Middle frontal gyrus (tissue), 1 donor: ENCODE results near the gene C2orf72.
"Not testable (repeated sequence)": the region's sequence is repeated elsewhere in the genome, so short reads cannot be mapped to it uniquely, and the experiment has no call there.

ENCODE experiments used
- DNase-seq: peaks from one replicate; pipeline ENCODE4 v3.0.0-alpha.2; 2015; ENCODE audit warnings: low spot score; ENCODE audit errors: extremely low spot score

C2orf72 gene

DNA sequence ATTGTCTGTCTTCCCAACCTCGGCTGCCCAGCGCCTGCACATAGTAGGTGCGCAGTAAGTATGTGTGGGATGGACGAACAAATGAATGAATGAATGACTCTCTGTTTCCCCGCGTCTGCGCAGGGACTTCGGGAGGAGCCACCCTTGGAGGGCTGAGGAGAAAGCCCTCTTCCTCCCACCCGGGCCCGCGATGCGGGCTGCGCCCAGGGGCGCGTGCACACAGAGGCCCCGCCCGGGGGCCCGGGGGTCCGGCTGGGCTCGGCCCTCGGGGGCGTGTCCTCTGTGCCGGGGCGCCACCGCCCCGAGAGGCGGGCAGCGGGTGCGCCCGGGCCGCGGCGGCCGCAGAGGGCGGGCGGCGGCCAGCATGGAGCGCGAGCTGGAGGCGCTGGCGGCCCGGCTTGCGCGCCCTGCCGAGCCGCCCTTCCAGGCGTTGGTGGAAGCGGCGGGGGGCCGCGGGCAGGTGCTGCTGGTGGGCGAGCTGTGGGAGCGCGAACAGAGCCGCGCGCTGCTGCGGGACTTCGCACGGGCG lies at the start of gene C2orf72:
Gene C2orf72, plus strand, starts transcription at position 322 of the 529 bp plus-strand sequence. Its CDS starts 43 bp downstream, at position 365.
- no peak for DNase-seq

DNA sequence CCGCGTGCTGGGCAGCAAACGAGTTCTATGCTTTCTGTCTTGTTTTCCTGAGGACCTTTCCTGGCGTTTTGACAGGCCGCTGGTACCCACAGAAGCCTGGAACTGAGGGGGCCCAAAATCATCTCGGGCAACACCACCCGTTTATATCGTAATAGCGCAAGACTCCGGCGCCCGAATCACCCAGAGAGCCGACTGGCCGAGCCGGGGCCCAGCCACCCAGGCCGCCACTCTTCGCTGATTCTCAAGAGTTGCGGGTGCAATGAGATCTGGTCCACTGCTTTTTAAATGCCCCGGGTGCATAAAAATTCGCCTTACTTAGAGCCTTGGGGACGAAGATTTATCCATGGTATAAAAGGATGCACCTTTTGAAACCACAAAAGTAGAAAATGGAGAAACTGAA lies 47.6 kb upstream of the C2orf72 start:
- DNase-seq: no peak

DNA sequence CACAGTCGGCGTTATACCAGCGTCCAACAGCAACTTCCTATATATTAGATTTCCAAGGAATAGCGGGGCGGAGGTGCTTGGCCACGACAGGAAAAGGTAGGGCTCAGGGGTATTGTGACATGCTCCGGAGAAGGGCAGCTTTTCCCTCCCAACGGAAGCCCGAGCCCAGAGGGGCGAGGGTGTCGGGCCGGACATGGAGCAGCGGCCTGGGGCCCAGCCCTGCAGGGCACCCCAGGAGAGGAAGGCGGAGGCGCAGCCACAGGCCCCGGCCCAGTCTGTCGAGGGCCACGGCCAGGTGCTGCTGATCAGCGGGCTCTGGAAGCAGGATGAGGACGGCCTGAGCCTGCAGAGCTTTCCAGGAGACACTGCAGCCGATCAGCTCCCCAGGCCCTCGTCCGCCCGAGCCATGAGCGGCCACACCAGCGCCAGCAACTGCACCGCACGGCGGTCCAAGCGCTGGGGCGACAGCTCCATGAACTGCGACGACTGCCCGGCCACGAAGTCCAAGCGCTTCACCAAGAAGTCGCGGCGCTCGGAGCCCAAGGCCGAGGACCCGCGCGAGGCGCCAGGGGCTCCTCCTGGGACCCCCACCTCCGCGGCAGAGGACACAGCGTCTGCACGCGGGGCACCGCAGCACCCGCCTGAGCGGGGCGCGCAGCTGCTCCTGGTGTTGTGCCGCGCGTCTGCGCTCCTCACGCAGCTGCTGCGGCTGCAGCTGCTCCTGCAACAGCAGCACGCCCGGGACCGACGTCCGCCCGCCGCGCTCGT lies 47.0 kb upstream of the C2orf72 start:
- no peak for DNase-seq

DNA sequence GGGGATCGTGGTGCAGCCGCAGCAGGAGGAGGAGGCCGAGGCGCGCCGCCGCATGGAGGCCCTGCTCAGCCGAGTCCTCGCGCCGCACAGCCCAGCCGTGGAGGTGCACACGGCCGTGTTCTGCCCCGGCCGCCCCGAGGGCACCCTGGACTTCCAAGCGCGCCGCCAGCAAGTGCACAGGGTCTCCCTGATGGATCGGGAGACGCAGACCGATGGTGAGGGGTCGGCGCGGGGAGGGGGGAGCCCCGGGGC lies 46.5 kb upstream of the C2orf72 start:
- no peak for DNase-seq

DNA sequence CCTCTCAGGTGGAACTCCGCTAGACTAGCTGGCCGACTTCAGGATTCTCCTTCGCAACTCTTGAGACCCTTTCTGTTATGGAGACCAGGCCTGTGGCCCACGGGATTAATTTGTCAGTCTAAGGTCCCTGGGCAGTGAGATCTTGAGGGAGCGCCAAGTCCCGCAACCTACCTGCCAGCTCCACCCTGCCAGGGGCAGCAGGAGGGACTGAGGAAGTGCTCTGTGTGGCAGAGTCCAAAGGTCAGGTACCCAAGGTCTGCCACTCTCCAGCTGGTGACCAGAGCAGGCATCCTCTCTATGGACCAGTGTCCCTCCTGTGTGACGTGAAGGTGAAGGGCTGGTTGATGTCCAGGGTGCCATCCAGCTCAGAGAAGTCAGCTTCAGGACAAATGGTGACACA lies 45.7 kb upstream of the C2orf72 start:
- no peak for DNase-seq

DNA sequence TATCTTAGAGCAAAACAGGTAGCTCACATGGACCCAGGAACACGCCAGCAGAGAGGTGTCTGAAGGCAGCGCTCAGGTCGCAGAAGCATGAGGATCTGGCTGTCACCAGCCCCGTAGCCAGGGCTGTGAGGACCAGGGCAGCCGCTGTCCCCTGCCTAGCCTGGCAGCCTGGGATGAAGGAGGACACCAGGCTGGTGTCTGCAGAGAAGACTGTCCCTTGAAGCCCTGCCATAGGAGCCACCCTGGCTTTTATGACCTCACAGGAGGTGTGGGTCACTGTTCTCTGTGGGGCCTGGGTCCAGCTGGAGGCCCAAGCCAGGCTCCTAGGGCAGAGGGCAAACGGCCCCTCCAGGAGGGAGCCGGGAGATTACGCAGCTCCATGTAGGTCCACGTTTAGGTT lies 41.5 kb upstream of the C2orf72 start, which contains the start of gene SPATA3:
Gene SPATA3, plus strand, starts transcription at position 301 of the 400 bp plus-strand sequence. CDS start 113 bp downstream, outside the sequence.
- DNase-seq: no peak

DNA sequence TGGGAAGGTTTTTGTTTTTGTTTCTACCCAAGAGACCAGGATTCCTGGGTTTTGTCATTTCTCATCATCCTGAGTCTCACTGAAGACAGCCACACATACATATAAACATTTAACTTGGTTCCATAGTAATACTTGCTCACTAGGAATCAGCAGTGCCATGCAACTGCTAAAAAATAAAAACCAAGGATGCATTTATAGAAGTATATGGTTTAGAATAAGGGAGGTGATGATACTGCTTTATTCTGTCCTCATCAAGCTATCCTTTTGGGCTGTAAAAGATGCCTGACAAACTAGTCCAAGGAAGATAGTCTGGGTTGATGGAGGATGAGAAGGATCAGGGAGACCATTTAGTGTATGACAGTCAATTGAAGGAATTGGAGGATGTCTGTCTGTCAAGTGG lies 40.7 kb upstream of the C2orf72 start:
- no peak for DNase-seq

DNA sequence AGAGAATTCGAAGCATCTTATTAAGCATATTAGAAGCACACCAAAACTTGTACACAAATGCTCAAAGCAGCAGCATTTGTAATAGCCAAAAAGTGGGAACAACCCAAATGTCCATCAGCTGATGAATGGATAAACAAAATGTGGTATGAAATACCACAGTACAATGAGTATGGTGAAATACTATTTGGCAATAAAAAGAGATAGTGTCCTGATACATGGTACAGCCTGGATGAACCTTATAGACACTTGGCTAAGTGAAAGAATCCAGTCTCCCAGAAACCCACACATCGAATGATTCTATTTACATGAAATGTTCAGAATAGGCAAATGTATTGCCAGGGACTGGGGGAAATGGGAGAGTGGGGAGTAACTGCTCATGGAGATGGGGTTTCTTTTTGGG lies 38.4 kb upstream of the C2orf72 start:
- no peak for DNase-seq

DNA sequence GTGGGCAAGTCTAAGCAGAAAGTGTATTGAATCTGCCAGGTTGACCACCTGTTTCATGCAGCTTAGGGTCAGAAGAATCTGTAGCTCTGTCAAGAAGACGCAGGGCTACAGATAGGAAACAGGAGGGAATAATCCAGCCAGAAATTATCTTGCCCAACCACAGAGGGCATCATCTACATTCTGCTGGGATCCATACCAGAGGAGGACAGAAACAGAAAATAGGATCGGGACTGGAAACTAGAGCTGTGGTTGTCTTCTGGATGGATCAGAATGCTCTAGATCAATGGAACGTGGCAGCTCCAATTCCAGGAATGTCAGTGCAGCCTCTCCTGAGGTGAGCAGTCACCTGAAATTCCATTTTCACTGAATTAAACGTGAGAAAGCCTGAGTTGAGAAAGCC lies 37.8 kb upstream of the C2orf72 start:
- no peak for DNase-seq

DNA sequence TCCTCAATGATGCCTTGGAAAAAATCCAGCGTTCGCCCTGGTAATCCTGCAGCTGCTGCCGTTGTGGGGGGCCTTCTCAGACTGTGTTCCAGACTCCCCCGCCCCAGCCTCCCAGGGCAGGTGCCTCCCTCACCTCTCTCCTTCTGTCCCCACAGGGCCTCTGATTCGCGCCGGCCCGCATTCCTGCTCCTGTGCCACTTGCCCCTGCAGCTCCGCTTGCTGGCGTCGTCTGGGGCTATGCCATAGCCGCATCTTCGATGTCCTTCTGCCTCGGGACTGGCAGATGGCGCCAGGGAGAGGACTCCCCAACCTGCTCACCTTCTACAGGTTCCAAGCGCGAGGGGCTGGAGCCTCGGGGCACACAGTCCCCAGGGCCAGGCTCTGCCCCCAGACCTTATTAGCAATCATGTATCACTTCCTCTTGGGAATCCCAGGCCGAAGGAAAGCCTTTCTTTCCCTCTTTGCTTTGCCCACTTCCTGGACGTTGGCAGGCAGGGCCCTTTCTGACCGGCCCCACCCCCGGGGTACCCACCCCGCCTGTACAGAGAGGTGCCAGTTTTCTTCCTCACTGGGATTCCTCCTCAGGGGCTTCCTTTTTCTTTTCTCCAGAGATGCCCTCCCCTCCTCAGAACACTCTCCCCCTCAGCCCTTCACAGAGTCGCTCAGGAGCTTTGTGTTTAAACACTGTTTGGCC lies 37.0 kb upstream of the C2orf72 start:
- DNase-seq: no peak

DNA sequence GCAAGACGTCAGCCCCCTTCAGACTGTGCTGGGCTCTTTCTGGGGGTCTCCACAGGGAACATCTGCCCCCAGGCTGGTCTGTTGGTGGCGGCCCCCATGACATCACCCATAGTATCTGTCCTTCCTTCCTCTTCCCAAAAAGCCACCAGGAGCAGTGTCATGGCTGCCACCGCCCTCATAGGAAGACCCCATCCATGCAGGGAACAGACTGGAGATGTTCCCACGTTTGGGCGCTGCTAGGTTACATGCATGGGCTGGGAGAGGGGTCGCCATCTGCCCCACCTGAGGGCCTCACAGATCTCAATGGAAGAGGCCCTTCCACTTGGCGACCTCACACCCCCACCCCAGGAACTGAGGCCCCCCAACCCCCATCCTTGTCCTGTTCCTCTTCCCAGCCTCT lies 36.3 kb upstream of the C2orf72 start:
- no peak for DNase-seq

DNA sequence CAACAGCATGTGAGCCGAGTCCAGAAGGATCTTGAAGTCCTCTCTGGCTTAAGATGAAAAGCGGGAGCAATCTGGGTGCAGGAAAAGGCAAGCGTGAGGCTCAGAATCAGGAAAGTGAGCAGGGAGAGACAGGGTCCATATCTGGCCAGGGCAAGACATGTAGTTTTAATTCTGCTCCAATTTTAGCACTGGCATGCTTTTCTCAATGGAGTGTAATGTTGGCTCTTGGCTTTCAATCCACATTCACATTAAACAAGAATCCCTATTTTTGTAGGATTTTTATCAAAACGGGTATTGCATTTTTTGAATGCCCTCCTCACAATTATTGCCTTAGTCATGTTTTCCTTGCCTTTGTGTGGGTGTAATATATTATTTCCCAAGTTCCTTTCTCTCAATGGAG lies 35.4 kb upstream of the C2orf72 start:
- DNase-seq: no peak

DNA sequence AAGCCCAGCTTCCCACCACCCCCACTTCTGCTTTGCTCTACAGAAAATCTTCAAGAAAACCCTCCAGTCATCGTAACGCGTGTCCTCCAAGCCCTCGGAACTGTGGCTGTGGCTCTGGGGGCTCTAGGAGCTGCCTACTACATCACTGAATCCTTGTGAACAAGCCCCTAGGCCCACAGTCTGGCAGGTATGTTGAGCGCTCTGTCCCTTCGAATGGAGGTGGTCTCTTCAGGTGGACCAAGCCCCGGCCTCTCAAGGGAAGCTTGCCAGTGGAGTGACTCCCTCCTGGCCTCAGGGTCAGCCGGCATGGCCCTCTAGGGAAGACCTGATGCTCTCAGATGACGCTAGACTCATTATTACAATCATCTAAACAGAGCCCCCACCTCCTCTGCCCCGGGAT lies 34.7 kb upstream of the C2orf72 start:
- no peak for DNase-seq

DNA sequence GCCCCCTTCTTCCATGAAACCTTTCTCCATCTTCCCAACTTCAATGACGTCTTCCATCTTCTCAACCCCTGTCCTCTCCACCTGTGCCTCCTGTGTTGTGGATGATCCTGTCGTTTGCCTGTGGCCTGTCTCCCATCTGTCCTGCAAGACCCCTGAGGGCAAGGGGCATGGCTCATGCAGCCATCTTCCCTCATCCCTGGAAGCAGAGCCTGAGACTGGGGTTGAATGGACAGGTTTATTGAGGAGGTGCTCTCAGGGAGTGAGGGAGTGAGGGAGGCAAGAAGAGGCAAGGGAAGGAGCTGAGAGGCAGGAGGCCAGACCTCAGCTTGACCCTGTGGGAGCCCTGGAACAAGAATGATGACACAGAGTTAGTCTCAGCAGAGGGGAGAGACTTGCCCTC lies 34.1 kb upstream of the C2orf72 start:
- no peak for DNase-seq

DNA sequence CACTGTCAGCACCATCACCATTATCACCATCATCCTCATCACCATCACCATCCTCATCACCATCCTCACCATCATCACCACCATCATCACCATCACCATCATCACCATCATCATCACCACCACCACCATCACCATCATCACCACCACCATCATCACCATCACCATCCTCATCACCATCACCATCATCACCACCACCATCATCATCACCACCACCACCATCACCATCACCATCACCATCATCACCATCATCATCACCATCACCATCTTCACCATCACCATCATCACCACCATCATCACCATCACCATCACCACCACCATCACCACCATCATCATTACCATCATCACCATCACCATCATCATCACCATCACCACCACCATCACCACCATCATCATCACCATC lies 32.4 kb upstream of the C2orf72 start:
- not testable (repeated sequence) for DNase-seq

DNA sequence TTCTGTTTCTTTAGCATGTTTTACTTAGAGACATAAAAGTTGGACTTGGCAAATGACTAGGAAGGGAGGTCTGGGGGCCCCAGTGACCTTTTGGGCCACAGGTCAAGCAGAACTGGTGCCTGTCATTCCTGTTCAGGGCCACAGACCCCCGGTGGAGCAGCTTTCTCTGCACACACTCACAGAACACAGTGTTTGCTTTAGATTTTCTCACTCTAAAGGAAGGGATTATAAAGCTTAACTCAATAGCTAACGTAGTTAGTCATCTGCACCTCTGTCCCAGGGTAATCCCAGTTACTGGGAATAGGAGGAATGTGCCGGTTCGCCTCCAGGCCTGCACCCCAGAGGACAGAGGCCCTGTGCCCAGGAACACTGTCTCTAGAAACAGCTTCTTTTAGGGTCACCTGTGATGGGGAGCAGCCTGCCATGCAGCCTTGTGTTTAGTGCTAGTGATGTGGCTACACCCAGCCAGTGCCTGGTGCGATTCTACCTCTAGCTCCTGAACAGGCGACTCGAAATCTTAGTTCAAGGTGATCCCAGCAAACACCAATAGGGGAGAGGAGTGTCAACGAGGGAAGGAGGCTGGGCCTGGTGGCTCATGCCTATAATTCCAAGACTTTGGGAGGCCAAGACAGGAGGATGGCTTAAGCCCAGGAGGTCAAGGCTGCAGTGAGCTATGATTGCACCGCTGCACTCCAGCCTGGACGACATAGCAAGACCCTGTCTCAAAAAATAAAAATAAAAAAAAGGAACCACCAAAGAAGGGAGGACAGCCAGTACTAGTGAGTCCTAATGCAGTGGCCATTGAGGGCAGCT lies 29.8 kb upstream of the C2orf72 start:
- no peak for DNase-seq

DNA sequence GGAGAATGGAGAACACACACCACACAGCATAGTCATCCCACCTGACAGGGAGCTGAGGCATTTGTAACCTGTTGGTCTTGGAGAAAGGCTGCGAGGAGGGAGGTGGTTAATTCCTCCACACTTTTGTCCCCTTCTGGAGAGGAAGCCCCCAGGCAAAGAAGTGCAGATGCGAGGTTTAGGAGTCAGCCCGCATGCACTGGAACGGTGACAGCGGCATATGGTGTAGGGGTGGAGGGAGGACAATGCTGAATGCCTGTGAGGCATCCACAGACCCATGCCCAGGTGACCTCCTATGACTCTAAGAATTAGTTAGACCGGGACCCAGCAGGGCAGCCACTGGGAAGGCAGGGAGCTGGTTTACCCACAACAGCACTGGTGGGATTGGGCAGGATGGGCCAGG lies 29.2 kb upstream of the C2orf72 start:
- DNase-seq: no peak

DNA sequence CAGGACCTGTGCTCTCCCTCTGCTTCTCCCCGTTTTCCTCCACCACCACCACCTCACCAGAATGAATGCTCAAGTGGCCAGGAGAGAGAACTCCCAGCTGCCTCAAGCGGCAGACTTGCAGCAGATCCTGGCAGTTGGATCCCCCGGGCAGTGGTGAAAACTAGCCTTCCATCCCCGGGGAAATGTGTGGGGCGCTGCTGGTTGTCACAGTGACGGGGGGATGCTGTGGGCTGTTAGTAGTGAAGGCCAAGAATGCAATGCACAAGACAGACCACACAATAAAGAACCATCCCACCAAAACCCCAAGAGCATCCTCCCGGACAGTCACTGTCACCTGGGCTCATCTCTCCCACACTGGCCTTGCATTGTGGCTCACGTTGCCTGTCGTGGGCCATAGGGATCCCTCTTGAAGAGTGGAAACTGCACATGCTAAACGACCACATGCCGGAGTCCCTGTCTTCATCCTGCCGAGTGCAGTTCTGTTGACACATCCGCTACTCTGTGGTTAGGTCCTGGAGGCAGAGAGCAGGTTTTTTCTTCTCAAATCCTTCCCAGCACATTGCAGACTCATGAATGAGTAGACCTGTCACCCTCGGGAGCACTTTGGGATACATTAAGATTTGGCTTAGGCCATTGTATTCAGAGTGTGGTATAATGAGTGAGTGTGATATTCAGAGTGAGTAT lies 27.9 kb upstream of the C2orf72 start:
- DNase-seq: no peak

DNA sequence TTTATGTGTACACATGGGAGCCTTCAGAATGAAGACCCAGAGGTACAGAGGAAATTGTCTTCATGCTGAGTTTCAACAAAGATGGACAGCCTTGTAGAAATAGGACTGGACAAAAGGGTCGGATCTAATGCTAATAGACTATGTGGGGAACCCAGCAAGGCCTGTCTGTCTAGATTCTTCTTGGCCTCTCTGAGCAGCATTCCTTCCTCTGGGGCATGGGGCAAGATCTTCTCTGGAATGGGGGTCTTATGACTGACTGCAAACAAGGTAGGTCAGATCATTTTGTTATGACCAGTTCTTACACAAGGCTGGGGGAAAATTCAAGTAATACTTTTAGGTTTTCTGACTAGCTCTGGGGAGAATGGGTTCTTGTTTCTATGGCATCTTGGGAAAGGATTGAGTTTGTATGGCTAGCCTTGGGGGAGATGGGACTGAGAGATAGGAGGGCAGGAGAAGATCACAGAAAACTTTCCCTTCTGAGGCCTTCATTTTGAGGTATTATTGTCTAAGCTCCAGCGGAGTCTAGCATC lies 27.1 kb upstream of the C2orf72 start:
- DNase-seq: no peak

DNA sequence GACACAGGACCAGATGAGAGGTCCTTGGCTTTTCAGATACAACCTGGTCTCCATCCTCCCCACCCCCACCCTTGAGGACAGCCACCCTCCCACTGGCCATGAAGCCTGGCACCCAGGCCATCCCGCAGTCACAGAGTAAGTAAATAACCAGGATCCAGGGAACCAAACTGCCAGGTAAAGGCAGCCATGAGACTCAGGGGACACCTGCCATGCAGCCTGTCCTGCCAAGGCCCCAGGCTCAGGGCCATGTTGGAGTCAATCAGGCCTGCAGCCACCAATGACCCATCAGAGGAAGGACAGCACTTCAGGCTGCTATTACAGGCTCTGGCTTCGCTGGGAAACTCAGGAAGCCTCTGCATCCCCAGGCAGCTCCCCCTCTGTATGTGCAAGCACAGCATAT lies 25.8 kb upstream of the C2orf72 start:
- DNase-seq: no peak

DNA sequence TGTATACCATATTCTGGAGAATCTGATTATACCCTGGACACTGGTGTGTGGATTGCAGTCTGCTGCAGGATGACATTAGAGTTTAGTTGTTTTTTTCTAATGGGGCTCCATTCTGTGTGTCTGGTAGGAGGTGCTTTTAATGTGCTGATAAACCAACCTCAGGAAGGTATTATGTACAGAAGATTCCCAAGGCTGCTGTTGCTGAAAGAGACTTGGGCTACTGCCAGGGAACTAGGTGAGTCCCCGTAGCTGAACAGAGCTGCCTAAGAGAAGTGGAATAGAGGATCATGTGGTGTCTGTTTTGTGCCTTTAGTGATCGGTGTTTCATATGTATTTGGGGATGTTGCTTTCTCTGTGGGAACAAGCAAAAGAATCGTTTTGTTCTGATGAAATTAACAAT lies 24.9 kb upstream of the C2orf72 start:
- DNase-seq: no peak
